NCI-H2171 treated with DMSO at 0.1 percent for 48 hours (cell line): ENCODE measurements around the gene SHKBP1.
A peak's percentile ranks its signal among the peaks of the same experiment; 100 is the strongest.
"Not testable (repeated sequence)": the region's sequence is repeated elsewhere in the genome, so short reads cannot be mapped to it uniquely, and the experiment has no call there.

ENCODE experiments used
- DNase-seq: peaks from one replicate; lab custom pipeline; 2025; lab: John Stamatoyannopoulos, UW

The SHKBP1 gene, protein sequence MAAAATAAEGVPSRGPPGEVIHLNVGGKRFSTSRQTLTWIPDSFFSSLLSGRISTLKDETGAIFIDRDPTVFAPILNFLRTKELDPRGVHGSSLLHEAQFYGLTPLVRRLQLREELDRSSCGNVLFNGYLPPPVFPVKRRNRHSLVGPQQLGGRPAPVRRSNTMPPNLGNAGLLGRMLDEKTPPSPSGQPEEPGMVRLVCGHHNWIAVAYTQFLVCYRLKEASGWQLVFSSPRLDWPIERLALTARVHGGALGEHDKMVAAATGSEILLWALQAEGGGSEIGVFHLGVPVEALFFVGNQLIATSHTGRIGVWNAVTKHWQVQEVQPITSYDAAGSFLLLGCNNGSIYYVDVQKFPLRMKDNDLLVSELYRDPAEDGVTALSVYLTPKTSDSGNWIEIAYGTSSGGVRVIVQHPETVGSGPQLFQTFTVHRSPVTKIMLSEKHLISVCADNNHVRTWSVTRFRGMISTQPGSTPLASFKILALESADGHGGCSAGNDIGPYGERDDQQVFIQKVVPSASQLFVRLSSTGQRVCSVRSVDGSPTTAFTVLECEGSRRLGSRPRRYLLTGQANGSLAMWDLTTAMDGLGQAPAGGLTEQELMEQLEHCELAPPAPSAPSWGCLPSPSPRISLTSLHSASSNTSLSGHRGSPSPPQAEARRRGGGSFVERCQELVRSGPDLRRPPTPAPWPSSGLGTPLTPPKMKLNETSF

DNA sequence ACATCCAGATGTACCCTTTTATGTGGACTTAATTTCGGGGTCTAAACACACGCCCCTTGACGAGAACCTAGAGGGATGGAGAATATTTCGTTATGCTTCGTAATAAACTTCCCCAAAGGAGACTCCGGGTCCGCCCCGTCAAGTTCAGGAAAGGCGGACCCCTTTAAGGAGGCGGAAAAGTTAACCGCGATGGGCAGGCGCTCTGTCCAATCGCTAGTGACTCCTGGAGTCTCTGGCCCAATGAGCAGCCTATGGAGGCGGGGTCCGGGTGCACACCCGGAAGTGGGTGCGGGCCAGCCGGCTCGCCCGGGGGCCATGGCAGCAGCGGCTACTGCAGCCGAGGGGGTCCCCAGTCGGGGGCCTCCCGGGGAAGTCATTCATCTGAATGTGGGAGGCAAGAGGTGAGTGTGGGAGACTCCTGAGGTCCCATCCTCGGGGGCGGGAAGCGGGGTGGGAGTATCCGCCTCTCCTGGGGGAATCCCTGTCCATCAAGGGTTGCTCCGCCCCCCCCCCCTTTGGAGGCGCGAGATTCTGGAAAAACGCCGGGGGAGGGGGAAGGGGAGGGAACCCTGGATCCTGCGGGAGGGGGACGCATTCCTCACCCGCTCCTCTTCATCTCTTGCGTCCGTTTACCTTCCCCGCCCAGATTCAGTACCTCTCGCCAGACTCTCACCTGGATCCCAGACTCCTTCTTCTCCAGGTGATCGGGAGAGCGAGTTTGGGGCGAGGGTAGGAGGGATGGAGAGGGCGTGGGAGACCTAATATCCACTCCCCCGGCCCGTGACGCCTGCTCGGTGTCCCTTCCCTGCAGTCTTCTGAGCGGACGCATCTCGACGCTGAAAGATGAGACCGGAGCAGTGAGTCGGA lies at the start of gene SHKBP1:
TSS of gene SHKBP1 (plus strand) at position 289 of the 867 bp plus-strand sequence. CDS start at position 316, 27 bp downstream.
- peak; percentile 91 for DNase-seq

GRCh38 chr19:40528078-40528477 lies 48.6 kb upstream of the SHKBP1 start:
- no peak for DNase-seq

DNA sequence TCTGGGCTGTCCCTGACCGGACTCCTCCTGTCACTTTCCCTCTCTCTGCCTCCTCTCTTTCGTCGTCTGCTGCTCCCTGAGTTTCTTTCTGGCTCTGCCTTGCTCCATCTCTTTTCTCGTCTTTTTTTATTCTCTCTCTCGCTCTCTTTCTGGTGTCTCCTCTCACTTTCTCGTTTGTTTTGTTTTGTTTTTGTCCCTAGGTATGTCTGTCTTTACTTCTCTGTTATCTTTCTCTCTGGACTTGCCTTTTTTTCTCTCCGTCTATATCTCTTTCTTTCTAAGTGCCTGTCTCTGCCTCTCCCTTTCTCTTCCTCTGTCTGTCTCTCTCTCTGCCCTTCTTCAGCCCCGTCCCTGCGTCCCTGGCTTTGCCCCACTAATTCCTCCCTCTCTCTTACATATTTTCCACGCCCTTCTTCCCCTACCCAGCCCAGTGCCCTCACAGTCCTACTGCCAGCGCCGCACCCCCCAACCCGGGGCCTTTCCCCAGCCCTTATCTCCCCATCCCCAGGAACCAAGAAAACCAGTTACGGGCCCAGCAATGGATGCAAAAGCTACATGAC lies 48.1 kb upstream of the SHKBP1 start:
- no peak for DNase-seq

DNA sequence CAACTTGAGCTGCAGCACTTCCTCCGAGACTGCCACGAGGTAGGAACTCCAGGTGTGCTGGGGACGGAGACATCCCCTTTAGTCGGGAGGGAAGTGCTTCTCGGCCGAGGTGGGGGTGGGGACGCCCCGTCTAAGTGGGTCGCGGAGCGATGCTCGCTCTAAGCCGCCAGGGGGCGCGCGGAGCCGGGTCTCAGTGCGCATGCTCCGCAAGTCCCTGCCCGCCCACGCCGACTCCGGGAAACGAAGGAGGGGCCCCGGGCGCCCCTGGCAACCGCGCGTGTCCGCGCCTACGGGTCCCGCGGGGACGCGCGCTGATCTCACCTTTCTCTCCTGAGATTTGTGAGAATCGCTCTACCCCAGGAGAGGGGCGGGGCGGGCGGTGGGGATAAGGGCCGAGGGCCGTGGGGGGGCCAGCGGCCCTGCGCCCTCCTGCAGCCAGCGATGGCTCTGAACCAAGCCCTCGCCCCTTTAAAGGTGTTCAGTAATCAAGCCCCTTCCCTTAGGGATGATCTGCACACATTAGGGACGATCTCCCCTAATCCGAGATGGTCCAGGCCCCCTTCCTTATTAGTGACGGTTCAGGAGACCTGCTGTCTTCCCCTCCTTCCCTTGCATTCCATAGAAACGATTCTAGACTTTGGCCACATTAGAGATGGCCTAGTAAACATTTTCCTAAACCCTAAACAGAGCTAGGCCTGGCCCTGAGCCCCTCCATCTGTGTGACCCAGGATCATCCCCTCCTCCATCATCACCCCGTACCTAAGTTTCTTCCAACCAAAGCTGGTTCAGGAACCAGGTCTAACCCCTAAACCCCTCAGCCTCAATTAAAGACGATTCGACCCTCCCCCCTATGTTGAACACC lies 47.3 kb upstream of the SHKBP1 start:
- peak; percentile 89 for DNase-seq

DNA sequence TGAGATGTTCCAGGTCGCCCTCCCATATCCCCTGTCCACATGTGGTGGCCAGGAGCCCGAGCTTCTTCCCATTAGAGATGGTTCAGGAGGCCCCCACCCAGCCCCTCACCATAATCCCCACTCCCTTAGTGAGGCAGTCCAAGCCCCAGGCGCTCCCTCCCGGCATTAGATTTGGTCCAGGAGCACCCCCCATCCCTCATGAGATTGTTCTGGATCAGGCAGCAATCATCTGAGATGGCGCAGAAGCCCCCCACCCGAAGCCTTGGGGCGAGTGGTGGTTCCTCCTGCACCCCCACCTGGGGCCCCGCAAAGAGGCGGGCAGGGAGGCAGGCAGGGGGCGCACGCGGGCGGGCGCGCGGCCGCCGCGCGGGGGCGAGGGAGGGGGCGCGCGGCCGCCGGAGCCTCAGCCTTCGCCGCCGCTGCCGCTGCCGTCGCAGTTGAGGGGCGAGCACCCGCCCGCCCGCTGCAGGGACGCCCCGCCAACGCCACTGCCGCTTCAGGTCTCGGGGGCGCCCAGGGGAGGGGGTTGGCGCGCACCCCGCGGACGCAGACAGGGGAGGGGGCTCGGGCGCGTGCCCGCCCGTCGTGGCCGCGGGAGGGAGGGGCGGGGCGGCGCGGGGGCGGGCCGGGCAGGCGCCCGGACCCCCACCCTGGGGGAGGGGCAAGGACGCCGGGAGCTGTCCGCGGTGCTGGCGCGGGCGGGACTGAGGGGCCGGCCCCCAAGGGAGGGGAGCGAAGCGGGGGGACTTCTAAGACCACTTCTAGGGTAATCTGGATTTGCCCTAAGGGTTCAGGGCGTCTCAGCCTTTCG lies 46.4 kb upstream of the SHKBP1 start:
- DNase-seq, result peak; percentile 61

DNA sequence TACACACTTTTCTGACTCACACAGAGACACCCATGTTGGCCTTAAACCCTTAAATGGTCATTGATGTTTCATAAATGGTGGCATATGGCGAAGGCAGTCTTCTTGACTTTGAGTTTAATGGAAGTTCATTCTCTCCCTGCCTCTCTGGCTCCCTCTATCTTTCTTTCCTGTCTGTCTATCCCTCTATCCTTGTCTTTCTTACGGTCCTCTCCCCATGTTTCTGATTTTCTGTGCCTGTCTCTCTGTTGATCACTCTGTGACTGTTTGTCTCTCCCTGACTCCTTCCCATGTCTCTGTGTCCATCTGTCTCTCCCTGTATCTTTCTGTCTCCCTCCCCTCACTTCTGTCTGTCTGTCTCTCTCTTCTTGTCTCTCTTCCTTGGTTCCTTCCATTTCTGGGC lies 43.2 kb upstream of the SHKBP1 start:
- DNase-seq, result no peak

DNA sequence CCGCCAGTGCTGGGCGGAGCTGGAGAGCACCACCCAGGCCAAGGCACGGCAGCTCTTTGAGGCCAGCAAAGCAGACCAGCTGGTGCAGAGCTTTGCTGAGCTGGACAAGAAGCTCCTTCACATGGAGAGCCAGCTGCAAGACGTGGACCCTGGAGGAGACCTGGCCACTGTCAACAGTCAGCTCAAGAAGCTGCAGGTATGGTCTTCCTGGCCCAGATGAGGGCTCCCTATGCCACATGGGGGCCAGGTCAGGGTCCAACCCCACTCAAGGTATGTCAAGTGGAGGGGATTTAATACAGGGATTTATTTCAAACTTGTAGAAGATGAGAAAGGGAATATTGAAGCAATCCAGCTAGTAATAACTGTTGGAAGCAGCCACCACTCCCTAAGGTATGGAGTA lies 42.5 kb upstream of the SHKBP1 start:
- DNase-seq, result no peak

GRCh38 chr19:40539070-40539469 lies 37.6 kb upstream of the SHKBP1 start:
- no peak for DNase-seq

DNA sequence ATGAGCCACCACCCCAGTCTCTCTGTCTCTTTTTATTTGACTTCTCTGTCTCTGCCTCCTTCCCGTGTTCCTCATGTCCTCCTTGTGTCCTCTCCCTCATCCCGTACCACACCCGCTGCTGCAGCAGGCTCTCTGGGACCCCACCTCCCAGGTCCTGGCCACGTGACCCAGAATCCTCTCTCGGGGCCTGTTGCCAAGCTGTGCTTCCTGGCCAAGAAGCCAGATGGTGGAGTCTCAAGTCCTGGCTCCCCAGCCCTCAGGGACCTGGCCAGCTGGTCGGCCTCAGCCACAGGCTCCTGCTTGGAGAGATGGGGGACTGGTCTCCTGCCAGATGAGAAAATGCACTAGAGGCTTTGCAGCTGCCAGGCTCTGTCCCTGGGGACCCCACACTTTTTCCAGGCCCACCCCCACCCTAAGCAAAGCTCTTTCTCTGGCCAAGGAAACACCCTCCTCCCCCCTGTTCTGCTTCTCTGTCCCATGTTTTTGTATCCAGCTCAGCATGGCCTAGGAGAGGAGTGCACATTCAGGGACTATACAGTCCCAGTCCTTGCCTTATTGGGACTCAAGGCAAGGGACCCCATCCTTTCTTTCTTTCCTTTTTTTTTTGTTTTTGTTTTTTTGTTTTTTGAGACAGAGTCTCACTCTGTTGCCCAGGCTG lies 34.3 kb upstream of the SHKBP1 start:
- peak; percentile 98 for DNase-seq

DNA sequence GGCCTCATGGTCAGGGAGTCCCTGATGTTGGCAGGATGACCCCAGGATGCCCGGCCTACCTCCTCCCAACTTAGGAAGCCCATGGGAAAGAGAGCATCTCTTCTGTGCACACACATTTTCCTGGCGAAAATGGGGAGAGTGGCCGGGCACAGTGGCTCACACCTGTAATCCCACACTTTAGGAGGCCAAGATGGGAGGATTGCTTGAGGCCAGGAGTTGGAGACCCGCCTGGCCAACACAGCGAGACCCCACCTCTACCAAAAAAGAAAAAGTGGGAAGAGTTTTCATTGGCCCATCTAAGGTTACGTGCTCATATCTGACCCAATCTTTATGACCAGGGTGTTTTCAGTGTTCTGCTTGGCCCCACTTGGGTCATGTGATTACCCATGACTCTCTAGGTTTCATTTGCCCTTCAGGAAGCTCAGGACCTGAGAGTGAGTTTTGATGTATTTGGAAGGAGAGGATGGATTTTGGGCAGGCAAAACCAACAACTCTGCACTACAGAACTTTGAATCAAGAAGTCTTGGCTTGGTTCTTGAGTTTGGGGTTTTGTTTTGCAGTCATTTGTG lies 33.6 kb upstream of the SHKBP1 start:
- peak; percentile 56 for DNase-seq

- DNase-seq, result not testable (repeated sequence)
Measured at GRCh38 chr19:40546153-40546841, 30.4 kb upstream of the SHKBP1 start.

- DNase-seq, result not testable (repeated sequence)
Measured at GRCh38 chr19:40547190-40547589, 29.5 kb upstream of the SHKBP1 start.

DNA sequence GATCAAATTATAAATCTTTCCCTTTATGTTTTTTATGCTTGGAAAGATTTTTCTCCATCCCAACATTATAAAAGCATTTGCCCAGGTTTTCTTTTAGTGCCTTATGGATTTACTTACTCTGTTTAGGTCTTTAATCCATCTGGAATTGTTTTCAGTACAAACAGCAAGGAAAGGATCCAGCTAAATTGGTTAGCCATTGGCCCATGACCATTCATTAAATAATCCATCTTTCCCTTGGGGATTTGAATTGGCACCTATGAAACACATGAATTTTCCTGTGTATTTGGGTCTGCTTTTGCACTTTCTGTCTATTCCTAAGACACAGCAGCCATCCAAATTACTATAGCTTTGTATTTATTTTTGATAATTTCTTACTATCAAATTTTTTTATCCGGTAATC lies 28.8 kb upstream of the SHKBP1 start:
- no peak for DNase-seq

DNA sequence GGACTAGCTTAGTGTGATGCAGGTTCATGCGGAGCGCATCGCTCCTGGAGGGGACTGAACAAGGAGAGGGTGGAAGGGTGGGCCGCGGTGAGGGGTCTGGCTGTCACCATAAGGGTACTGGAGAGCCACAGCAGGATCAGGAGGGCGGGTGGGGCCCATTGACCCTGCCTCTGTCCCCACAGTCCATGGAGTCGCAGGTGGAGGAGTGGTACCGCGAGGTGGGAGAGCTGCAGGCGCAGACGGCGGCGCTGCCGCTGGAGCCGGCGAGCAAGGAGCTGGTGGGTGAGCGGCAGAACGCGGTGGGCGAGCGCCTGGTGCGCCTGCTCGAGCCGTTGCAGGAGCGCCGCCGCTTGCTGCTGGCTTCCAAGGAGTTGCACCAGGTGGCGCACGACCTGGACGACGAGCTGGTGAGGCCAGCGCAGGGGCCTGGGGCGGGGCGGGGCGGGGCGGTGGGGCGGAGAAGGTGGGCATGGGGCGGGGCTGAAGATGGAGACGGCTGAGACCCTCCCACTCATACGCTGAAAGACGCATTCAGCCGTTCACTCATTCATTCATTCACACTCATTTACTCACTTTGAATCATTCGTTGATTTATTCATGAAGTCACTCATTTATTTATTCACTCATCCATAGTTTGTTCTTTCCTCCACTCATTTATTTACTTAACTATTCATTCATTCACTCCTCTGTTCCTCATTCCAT lies 27.5 kb upstream of the SHKBP1 start:
- DNase-seq, result no peak

GRCh38 chr19:40550951-40551350 lies 25.7 kb upstream of the SHKBP1 start:
- DNase-seq, result no peak

GRCh38 chr19:40552848-40553247 lies 23.8 kb upstream of the SHKBP1 start:
- DNase-seq, result no peak

DNA sequence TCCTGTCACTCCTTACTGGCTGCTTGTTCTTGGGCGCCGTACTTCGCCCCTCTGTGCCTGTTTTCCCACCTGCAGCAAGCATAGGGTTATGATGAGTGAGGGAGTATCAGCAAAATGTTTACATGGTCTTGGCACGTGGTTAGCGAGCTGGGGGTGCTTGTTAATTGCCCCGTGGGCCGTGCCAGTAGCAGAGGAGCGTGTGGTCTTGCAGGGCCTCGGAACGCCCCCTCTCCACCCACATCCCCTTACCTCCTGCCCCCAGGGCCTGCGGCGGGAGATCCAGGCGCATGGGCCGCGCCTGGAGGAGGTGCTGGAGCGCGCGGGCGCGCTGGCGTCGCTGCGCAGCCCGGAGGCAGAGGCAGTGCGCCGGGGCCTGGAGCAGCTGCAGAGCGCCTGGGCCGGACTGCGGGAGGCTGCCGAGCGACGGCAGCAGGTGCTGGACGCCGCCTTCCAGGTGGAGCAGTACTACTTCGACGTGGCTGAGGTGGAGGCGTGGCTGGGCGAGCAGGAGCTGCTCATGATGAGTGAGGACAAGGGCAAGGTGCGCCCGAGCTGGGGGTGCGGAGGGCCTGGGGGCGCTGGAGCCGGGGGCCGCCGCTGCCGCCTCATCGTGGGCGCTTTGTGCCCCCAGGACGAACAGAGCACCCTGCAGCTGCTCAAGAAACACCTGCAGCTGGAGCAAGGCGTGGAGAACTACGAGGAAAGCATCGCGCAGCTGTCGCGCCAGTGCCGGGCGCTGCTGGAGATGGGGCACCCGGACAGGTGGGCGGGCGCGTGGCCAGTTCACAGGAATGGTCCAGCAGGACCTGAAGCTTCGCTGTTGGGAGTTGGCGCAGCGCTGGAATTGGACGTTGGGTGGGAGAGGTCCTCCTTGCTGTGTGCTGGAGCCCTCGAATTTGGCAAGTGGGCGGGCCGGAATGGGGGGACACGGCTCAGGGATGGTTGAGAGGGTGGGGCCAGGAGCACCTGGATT lies 22.5 kb upstream of the SHKBP1 start:
- no peak for DNase-seq
